GM12878 (cell line): ENCODE data around the gene C22orf42. TPM values are rescaled to one million over a fixed set of nuclear protein-coding genes. Genes with fewer than 3 reads are reported as not detected.
"Not testable (repeated sequence)": the region's sequence is repeated elsewhere in the genome, so short reads cannot be mapped to it uniquely, and the experiment has no call there.

Experiments
- ATAC-seq: fragments of 200-7000 bp; cut with Tn5 transposase; 3 replicates; pipeline ENCODE4 v1.9.1; 2020; ENCODE audit warnings: mild to moderate bottlenecking, moderate library complexity
- BruUV-seq: library from RNA; stranded (reverse); fragments of 400-500 nt; replicated peaks from 2 replicates; lab custom pipeline; 2021; lab: Mats Ljungman, UMichigan
- CTCF ChIA-PET: fragments of 300-600 bp; sonication (Branson Sonifier 250); formaldehyde crosslinking; extraction: SDS; loops from one replicate; lab custom pipeline; 2021; ENCODE audit warnings: inconsistent platforms; lab: Yijun Ruan, JAX
- POLR2A ChIA-PET: fragments of 350-600 bp; formaldehyde crosslinking; extraction: SDS; loops from one replicate; lab custom pipeline; 2021; ENCODE audit warnings: inconsistent platforms; lab: Charles Lee
- RAD21 ChIA-PET: fragments of 300-600 bp; sonication (Branson Sonifier 250); formaldehyde crosslinking; loops from one replicate; lab custom pipeline; 2023; ENCODE audit warnings: antibody characterized with exemption; ENCODE audit not compliant: unreplicated experiment; lab: Charles Lee
- SMC1A ChIA-PET: fragments of 300-600 bp; sonication (Branson Sonifier 250); formaldehyde crosslinking; loops from one replicate; lab custom pipeline; 2023; ENCODE audit not compliant: unreplicated experiment, uncharacterized antibody; lab: Charles Lee
- DNase-seq: peaks from one replicate; pipeline ENCODE4 v3.0.0-alpha.2; 2011; ENCODE audit warnings: low read depth, low spot score
- FAIRE-seq: peaks from 3 replicates; lab custom pipeline; 2011; peaks lifted over from hg19 to GRCh38; lab: Jason Lieb, UNC
- H2AFZ ChIP-seq: 2 replicates; pipeline ENCODE4 v1.6.0; 2011; ENCODE audit warnings: low read depth, low read length, control low read depth; ENCODE audit not compliant: control insufficient read depth
- H3K27ac ChIP-seq: 2 replicates; pipeline ENCODE4 v1.5.1; 2011; ENCODE audit warnings: control low read depth; ENCODE audit not compliant: control insufficient read depth, insufficient read depth
- H3K27me3 ChIP-seq, 2 experiments: replicated peaks in 1 of 2; 2 replicates each; pipeline versions ENCODE4 v1.6.0 to v1.6.1; 2011; ENCODE audit warnings: low read length in 1 of 2; ENCODE audit not compliant: control insufficient read depth in 2 of 2, insufficient read depth in 2 of 2
- H3K36me3 ChIP-seq, 2 experiments: 2 replicates each; pipeline ENCODE4 v1.5.1; 2011; ENCODE audit warnings: low read length in 1 of 2; ENCODE audit not compliant: control insufficient read depth in 2 of 2, insufficient read depth in 2 of 2
- H3K4me1 ChIP-seq: 2 replicates; pipeline ENCODE4 v1.6.1; 2011; ENCODE audit warnings: mild to moderate bottlenecking, low read length, moderate library complexity, mixed read lengths; ENCODE audit not compliant: control insufficient read depth, insufficient read depth
- H3K4me2 ChIP-seq: 2 replicates; pipeline ENCODE4 v1.6.0; 2011; ENCODE audit warnings: control low read depth; ENCODE audit not compliant: control insufficient read depth, insufficient read depth
- H3K4me3 ChIP-seq: fragments of 200-600 bp; sonication (generic); 2 replicates; pipeline ENCODE4 v1.5.1; 2016
- H3K79me2 ChIP-seq: 2 replicates; pipeline ENCODE4 v1.6.0; 2011; ENCODE audit warnings: low read length; ENCODE audit not compliant: control insufficient read depth, insufficient read depth
- H3K9ac ChIP-seq: 2 replicates; pipeline ENCODE4 v1.8.0; 2011; ENCODE audit warnings: low read length, control low read depth, mixed read lengths; ENCODE audit not compliant: control insufficient read depth, insufficient read depth
- H3K9me3 ChIP-seq: replicated peaks from 3 replicates; pipeline ENCODE4 v1.5.1; 2011; ENCODE audit warnings: mild to moderate bottlenecking, low read length; ENCODE audit not compliant: control insufficient read depth, insufficient read depth
- H4K20me1 ChIP-seq: 2 replicates; pipeline ENCODE4 v1.6.0; 2011; ENCODE audit not compliant: control insufficient read depth, insufficient read depth
- WGBS: methylation state at CpG from one replicate; pipeline ENCODE4 v1.1.6; 2016; ENCODE audit warnings: low lambda C conversion rate; ENCODE audit not compliant: insufficient replicate concordance, insufficient coverage; ENCODE audit errors: missing lambda C conversion rate; 5-methylcytosine and 5-hydroxymethylcytosine counted together
- in situ Hi-C: fragments of 300-500 bp; cut with MboI; formaldehyde crosslinking; loops from 9 replicates; pipeline ENCODE4 v1.14.3; 2018; ENCODE audit warnings: mixed read lengths
- intact Hi-C: fragments of 100-400 bp; cut with micrococcal nuclease; formaldehyde crosslinking; loops from one replicate; pipeline ENCODE4 v1.14.2; 2022; ENCODE audit not compliant: unreplicated experiment
- polyA plus RNA-seq, 11 experiments: library from polyadenylated mRNA; depleted of rRNA in 4 of 11; unstranded in 6 of 11; stranded (reverse) in 5 of 11; fragments of >200 nt; fragmentation: Nextera tagmentation in 4 of 11; fragmentation: Illumina TruSeq in 1 of 11; extraction: Ambion mirVana in 4 of 11; extraction: Trizol in 1 of 11; gene quantifications; 1 replicate in 1 of 11; 2 replicates in 10 of 11; pipeline versions ENCODE4 v1.2.1 to v1.2.3, GENCODE V29; 2011 to 2016; ENCODE audit warnings: inconsistent platforms in 2 of 11, missing spikeins in 2 of 11, low read depth in 1 of 11
- total RNA-seq, 4 experiments: library from RNA; depleted of rRNA in 3 of 4; stranded (reverse); fragments of >200 nt in 3 of 4; fragmentation: Illumina TruSeq in 1 of 4; extraction: Trizol in 1 of 4; gene quantifications; 2 replicates each; pipeline versions ENCODE4 v1.2.1 to v1.2.3, GENCODE V29; 2013 to 2021

C22orf42 gene
- total and polyA plus RNA-seq, 10 of the 15 experiments (the other 5 are each of a cell fraction or from before 2014, with no cell fraction given), result not detected

- in situ Hi-C loops, H3K9me3 ChIP-seq, CTCF ChIA-PET, H4K20me1 ChIP-seq, intact Hi-C loops, H3K4me2 ChIP-seq, FAIRE-seq, H3K4me3 ChIP-seq, SMC1A ChIA-PET, H3K9ac ChIP-seq, DNase-seq, ATAC-seq, H2AFZ ChIP-seq, H3K79me2 ChIP-seq, POLR2A ChIA-PET, H3K4me1 ChIP-seq, BruUV-seq, H3K36me3 ChIP-seq, H3K27ac ChIP-seq, H3K27me3 ChIP-seq, RAD21 ChIA-PET: not testable (repeated sequence)
- WGBS, result 23% methylated on average over 5 of the region's 5 CpGs
Measured at GRCh38 chr22:32157632-32158031, 1.5 kb downstream of the C22orf42 start.

- RAD21 ChIA-PET, H3K79me2 ChIP-seq, ATAC-seq, H3K27me3 ChIP-seq, H2AFZ ChIP-seq, POLR2A ChIA-PET, SMC1A ChIA-PET, H3K9me3 ChIP-seq, H3K27ac ChIP-seq, H3K36me3 ChIP-seq, BruUV-seq, H3K4me2 ChIP-seq, H3K4me1 ChIP-seq, FAIRE-seq, H4K20me1 ChIP-seq, H3K4me3 ChIP-seq, H3K9ac ChIP-seq, in situ Hi-C loops, DNase-seq, intact Hi-C loops, CTCF ChIA-PET: not testable (repeated sequence)
- 48% methylated on average over 4 of the region's 4 CpGs for WGBS
Measured at GRCh38 chr22:32154727-32155126, 4.4 kb downstream of the C22orf42 start.

- H3K79me2 ChIP-seq, in situ Hi-C loops, ATAC-seq, H3K27me3 ChIP-seq, H3K4me3 ChIP-seq, H3K27ac ChIP-seq, H3K9ac ChIP-seq, BruUV-seq, H4K20me1 ChIP-seq, H3K9me3 ChIP-seq, H3K4me2 ChIP-seq, H3K4me1 ChIP-seq, POLR2A ChIA-PET, H3K36me3 ChIP-seq, DNase-seq, CTCF ChIA-PET, RAD21 ChIA-PET, intact Hi-C loops, H2AFZ ChIP-seq, FAIRE-seq, SMC1A ChIA-PET: not testable (repeated sequence)
- WGBS, result 35% methylated on average over 6 of the region's 6 CpGs
Measured at GRCh38 chr22:32151641-32152040, 7.5 kb downstream of the C22orf42 start.

- POLR2A ChIA-PET, H3K4me2 ChIP-seq, CTCF ChIA-PET, DNase-seq, in situ Hi-C loops, H3K27me3 ChIP-seq, ATAC-seq, BruUV-seq, H3K79me2 ChIP-seq, H4K20me1 ChIP-seq, SMC1A ChIA-PET, FAIRE-seq, H3K27ac ChIP-seq, RAD21 ChIA-PET, H3K4me3 ChIP-seq, H3K9ac ChIP-seq, H2AFZ ChIP-seq, intact Hi-C loops, H3K36me3 ChIP-seq, H3K9me3 ChIP-seq, H3K4me1 ChIP-seq: not testable (repeated sequence)
- WGBS, result 54% methylated on average over 7 of the region's 7 CpGs
Measured at GRCh38 chr22:32150647-32151046, 8.5 kb downstream of the C22orf42 start.
